Stomach (tissue), 9 donors: ENCODE results near the gene KCNQ1. TPM values are rescaled to one million over a fixed set of nuclear protein-coding genes. Genes with fewer than 3 reads are reported as not detected.

Experiments used
- DNase-seq, 2 donors: peaks; one replicate each; pipeline versions ENCODE4 v3.0.0 to v3.0.0-alpha.2; 2013 to 2019
- H3K27ac ChIP-seq, 5 donors: fragments of 200-600 bp in 4 of 5; sonication (generic) in 4 of 5; one replicate each; pipeline ENCODE4 v1.5.1; 2013 to 2019; ENCODE audit warnings: mild to moderate bottlenecking in 1 of 5, moderate library complexity in 1 of 5
- H3K27me3 ChIP-seq, 3 donors: fragments of 200-600 bp; sonication (generic); one replicate each; pipeline ENCODE4 v1.5.1; 2017 to 2019; ENCODE audit warnings: mixed run types in 1 of 3
- H3K36me3 ChIP-seq, 4 donors: fragments of 200-600 bp; sonication (generic); 1 replicate in 3 of 4; 2 replicates in 1 of 4; pipeline ENCODE4 v1.5.1; 2016 to 2019
- H3K4me1 ChIP-seq, 4 donors: fragments of 200-600 bp; sonication (generic); one replicate each; pipeline ENCODE4 v1.5.1; 2016 to 2019
- H3K4me3 ChIP-seq, 4 donors: fragments of 200-600 bp; sonication (generic) in 3 of 4; one replicate each; pipeline ENCODE4 v1.5.1; 2016 to 2019; ENCODE audit warnings: mild to moderate bottlenecking in 1 of 4
- H3K9me3 ChIP-seq, 4 donors: fragments of 200-600 bp; sonication (generic); one replicate each; pipeline ENCODE4 v1.5.1; 2016 to 2019
- CTCF ChIP-seq, 7 experiments: fragments of 450-650 bp in 4 of 7; fragments of 200-600 bp in 3 of 7; sonication (generic) in 3 of 7; IDR thresholded peaks; one replicate each; pipeline ENCODE4 v1.5.1; 2016 to 2019; ENCODE audit warnings: antibody characterized with exemption in 7 of 7, control low read depth in 2 of 7, mild to moderate bottlenecking in 1 of 7
- EP300 ChIP-seq: sonication (generic); formaldehyde crosslinking; IDR thresholded peaks from one replicate; pipeline ENCODE4 v1.6.1; 2017; ENCODE audit warnings: antibody characterized with exemption
- POLR2A ChIP-seq, 4 donors: fragments of 450-650 bp; IDR thresholded peaks; one replicate each; pipeline ENCODE4 v1.6.1; 2016; ENCODE audit warnings: antibody characterized with exemption in 4 of 4, control low read depth in 2 of 4, mild to moderate bottlenecking in 1 of 4, moderate library complexity in 1 of 4
- POLR2AphosphoS5 ChIP-seq, 3 donors: sonication (generic); formaldehyde crosslinking; IDR thresholded peaks; one replicate each; pipeline ENCODE4 v1.6.1; 2016; ENCODE audit warnings: antibody characterized with exemption in 3 of 3
- WGBS, 5 donors: extraction: QIAGEN DNeasy Blood & Tissue Kit in 3 of 5; methylation state at CpG; one replicate each; pipeline versions ENCODE4 v1.1.5 to v1.1.7; 2013 to 2018; 5-methylcytosine and 5-hydroxymethylcytosine counted together
- intact Hi-C: fragments of 100-400 bp; cut with DNase I; formaldehyde crosslinking; loops from one replicate; pipeline ENCODE4 v1.15.1; 2023; ENCODE audit warnings: low total_unique reads
- polyA plus RNA-seq, 3 donors: library from polyadenylated mRNA; stranded (reverse); fragments of 200-250 nt; gene quantifications; one replicate each; pipeline ENCODE4 v1.2.3, GENCODE V29; 2013
- total RNA-seq, 5 donors: library from RNA; depleted of rRNA; stranded (reverse); fragments of >200 nt; gene quantifications; one replicate each; pipeline versions ENCODE4 v1.1.0 to v1.2.3, GENCODE V29; 2014 to 2016
- donor health status: healthy with polysubstance abuse.
- donor health status: Bipolar disorder and iron deficiency.
- donor health status: healthy.

Gene KCNQ1
- total and polyA plus RNA-seq, 8 donors, result 12.1 to 155 (median 49.0) TPM

DNA sequence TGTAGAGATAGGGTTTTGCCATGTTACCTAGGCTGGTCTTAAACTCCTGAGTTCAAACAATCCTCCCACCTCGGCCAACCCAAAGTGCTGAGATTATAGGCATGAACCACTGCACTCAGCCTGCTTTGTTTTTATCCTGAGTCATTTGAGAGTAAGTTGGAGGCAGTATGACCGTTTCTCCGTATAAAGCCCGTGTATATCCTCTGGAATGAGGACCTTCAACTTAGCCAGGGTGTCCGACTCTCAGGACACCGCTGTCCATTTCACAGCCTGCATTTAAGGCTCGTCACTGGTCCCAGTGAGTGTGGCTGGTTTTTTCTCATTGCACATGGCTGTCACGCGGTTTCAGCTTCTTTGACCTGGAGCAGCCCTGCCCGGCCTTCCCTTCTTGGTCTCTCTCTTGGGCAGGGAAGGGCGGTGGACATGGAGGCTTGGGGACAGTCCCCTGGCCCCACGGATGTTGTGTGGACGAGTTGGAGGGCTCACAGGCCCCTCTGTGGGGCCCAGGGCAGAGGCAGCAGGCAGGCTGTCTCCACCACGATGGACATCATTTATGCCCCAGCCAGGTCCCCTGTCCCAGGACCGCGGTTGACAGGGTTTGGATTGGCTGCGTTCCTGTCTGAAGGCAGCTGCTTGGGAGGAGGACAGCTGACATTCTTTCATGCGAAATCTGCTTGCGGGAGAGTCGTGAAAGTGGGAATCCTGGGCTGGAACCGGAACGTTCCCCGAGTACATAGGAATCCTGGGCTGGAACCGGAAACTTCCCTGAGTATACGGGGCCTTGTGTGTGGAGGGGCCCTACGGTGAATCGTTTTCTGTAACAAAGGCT is 93.3 kb downstream of the KCNQ1 start:
- WGBS, 5 donors, result 82 to 91% (median 85%) methylated on average over 27 of the region's 27 CpGs

DNA sequence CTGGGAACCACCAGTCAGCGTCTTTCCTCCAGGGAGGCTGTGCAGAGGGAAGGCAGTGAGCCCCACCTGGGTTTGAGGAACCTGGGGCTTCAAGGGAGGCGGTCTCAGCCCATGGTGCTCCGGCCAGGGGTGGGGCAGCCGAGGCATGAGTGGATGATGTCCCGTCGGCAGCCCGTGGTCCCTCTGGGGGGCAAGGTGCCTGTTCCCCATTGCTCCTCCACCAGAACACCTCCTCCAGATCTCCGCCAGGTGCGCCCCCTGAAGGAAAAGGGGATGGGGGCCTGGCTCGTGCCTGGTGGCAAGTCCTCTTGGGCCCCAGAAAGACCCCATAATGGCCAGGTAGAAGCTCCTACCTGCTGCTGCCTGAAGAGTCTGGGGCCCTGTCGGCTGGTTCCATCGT is 94.1 kb downstream of the KCNQ1 start:
- Histone ChIP-seq H3K36me3 (peaks cover 0 to 4% (median 2%) of the 10 kb centered on the region in 4 donors), H3K9me3 (no peaks in the 10 kb centered on the region), H3K4me3 (no peak overlapping the region), H3K27me3 (no peaks in the 10 kb centered on the region), H3K27ac (no peak overlapping the region), H3K4me1 (peaks cover 1 to 9% (median 7%) of the 10 kb centered on the region in 4 donors)
- WGBS, 5 donors, result 93 to 97% (median 96%) methylated on average over 11 to 12 of the region's 12 CpGs
- no peak for DNase-seq
- intact Hi-C loops, result no loop called here
- TF ChIP-seq EP300, result no peak

More for the DNA sequence above, 93.3 kb downstream of the KCNQ1 start:
- H3K27ac ChIP-seq, result no peak overlapping the region
- no peaks in the 10 kb centered on the region for H3K9me3 ChIP-seq
- no peaks in the 10 kb centered on the region for H3K27me3 ChIP-seq
- no peak overlapping the region for H3K4me3 ChIP-seq
- DNase-seq, result peak in 1 of 2 donors; percentile 42
- H3K36me3 ChIP-seq, result peaks cover 0 to 4% (median 2%) of the 10 kb centered on the region in 4 donors
- intact Hi-C loops, result no loop called here
- TF ChIP-seq POLR2AphosphoS5 (IDR thresholded peaks at IDR 0.05) (no peak), EP300 (no peak), POLR2A (IDR thresholded peaks at IDR 0.05) (no peak), CTCF (IDR thresholded peaks at IDR 0.05) (no peak)
- peaks cover 10 to 18% (median 16%) of the 10 kb centered on the region in 4 donors for H3K4me1 ChIP-seq

- WGBS, 5 donors, result 90 to 94% (median 92%) methylated on average over 23 to 34 of the region's 34 CpGs
- DNase-seq, result no peak
- Histone ChIP-seq H3K4me1 (peaks cover 0 to 3% (median 1%) of the 10 kb centered on the region in 4 donors), H3K9me3 (no peaks in the 10 kb centered on the region), H3K4me3 (no peak overlapping the region), H3K27ac (no peak overlapping the region), H3K27me3 (no peaks in the 10 kb centered on the region), H3K36me3 (peaks cover 0 to 4% (median 2%) of the 10 kb centered on the region in 4 donors)
- TF ChIP-seq CTCF (IDR thresholded peaks at IDR 0.05) (no peak), EP300 (no peak)
- intact Hi-C loops, result no loop called here
Measured at GRCh38 chr11:2539371-2540222, 94.8 kb downstream of the KCNQ1 start.

GRCh38 chr11:2540223-2540991 is 95.6 kb downstream of the KCNQ1 start:
- TF ChIP-seq POLR2AphosphoS5 (IDR thresholded peaks at IDR 0.05) (no peak), EP300 (no peak), POLR2A (IDR thresholded peaks at IDR 0.05) (no peak), CTCF (IDR thresholded peaks at IDR 0.05) (no peak)
- Histone ChIP-seq H3K4me3 (no peak overlapping the region), H3K27ac (no peak overlapping the region), H3K27me3 (no peaks in the 10 kb centered on the region), H3K9me3 (no peaks in the 10 kb centered on the region), H3K36me3 (peaks cover 0 to 4% (median 2%) of the 10 kb centered on the region in 4 donors), H3K4me1 (no peaks in the 10 kb centered on the region)
- DNase-seq, result no peak
- 93 to 96% (median 94%) methylated on average over 6 to 16 of the region's 16 CpGs for WGBS, 5 donors
- intact Hi-C loops, result no loop called here
